Endothelial cell (in vitro differentiated cells): ENCODE measurements around the gene TMEM219. TPM values are rescaled to one million over a fixed set of nuclear protein-coding genes. Genes with fewer than 3 reads are reported as not detected.

ENCODE experiments used
- DNase-seq: peaks from one replicate; pipeline ENCODE4 v3.0.0; 2021; ENCODE audit warnings: low spot score
- H3K27ac Mint-ChIP-seq: one replicate; pipeline ENCODE4 v1.8.0; 2021; ENCODE audit warnings: mixed read lengths, inconsistent platforms; ENCODE audit not compliant: unreplicated experiment
- H3K27me3 Mint-ChIP-seq: one replicate; pipeline ENCODE4 v1.8.0; 2021; ENCODE audit warnings: mild to moderate bottlenecking, moderate library complexity, mixed read lengths, inconsistent platforms; ENCODE audit not compliant: unreplicated experiment
- H3K36me3 Mint-ChIP-seq: one replicate; pipeline ENCODE4 v1.8.0; 2021; ENCODE audit warnings: mild to moderate bottlenecking, low read depth, mixed read lengths, inconsistent platforms; ENCODE audit not compliant: unreplicated experiment
- H3K4me1 Mint-ChIP-seq: one replicate; pipeline ENCODE4 v1.8.0; 2021; ENCODE audit warnings: mild to moderate bottlenecking, mixed read lengths, inconsistent platforms; ENCODE audit not compliant: unreplicated experiment
- H3K4me3 Mint-ChIP-seq: one replicate; pipeline ENCODE4 v1.8.0; 2021; ENCODE audit warnings: mild to moderate bottlenecking, mixed read lengths, inconsistent platforms; ENCODE audit not compliant: unreplicated experiment
- H3K9me3 Mint-ChIP-seq: one replicate; pipeline ENCODE4 v1.8.0; 2021; ENCODE audit warnings: mixed read lengths, inconsistent platforms; ENCODE audit not compliant: unreplicated experiment
- total RNA-seq: library from RNA; stranded (reverse); fragmentation: NEBNext Ultra II Directional; extraction: Animal tissue kit (Norgen Biotek cat#: 25700); gene quantifications from one replicate; pipeline ENCODE4 v1.2.1, GENCODE V29; 2021; ENCODE audit not compliant: unreplicated experiment
- TF ChIP-seq, protein P1 (sequence below): fragments of 200-600 bp; sonication (generic); IDR thresholded peaks from one replicate; pipeline ENCODE4 v1.5.0; 2021; ENCODE audit warnings: antibody characterized with exemption; ENCODE audit not compliant: unreplicated experiment

The TMEM219 gene
- total RNA-seq, 1 donor from 2014 or later: 217 TPM

- peaks cover 59% of the 10 kb centered on the region for H3K36me3 Mint-ChIP-seq
- H3K4me3 Mint-ChIP-seq: peak overlapping the region; percentile 96
- peaks cover 27% of the 10 kb centered on the region for H3K27me3 Mint-ChIP-seq
- H3K9me3 Mint-ChIP-seq: no peaks in the 10 kb centered on the region
- DNase-seq: no peak
- peak overlapping the region; percentile 99 for H3K27ac Mint-ChIP-seq
- TF ChIP-seq, protein P1, sequence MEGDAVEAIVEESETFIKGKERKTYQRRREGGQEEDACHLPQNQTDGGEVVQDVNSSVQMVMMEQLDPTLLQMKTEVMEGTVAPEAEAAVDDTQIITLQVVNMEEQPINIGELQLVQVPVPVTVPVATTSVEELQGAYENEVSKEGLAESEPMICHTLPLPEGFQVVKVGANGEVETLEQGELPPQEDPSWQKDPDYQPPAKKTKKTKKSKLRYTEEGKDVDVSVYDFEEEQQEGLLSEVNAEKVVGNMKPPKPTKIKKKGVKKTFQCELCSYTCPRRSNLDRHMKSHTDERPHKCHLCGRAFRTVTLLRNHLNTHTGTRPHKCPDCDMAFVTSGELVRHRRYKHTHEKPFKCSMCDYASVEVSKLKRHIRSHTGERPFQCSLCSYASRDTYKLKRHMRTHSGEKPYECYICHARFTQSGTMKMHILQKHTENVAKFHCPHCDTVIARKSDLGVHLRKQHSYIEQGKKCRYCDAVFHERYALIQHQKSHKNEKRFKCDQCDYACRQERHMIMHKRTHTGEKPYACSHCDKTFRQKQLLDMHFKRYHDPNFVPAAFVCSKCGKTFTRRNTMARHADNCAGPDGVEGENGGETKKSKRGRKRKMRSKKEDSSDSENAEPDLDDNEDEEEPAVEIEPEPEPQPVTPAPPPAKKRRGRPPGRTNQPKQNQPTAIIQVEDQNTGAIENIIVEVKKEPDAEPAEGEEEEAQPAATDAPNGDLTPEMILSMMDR: no peak
- peaks cover 69% of the 10 kb centered on the region for H3K4me1 Mint-ChIP-seq
Observed at GRCh38 chr16:29975811-29976511, 14.1 kb downstream of the TMEM219 start.

GRCh38 chr16:29977063-29977825 lies 15.4 kb downstream of the TMEM219 start:
- peaks cover 55% of the 10 kb centered on the region for H3K36me3 Mint-ChIP-seq
- peaks cover 28% of the 10 kb centered on the region for H3K27me3 Mint-ChIP-seq
- DNase-seq: peak; percentile 68
- TF ChIP-seq, protein P1: no peak
- no peaks in the 10 kb centered on the region for H3K9me3 Mint-ChIP-seq
- H3K27ac Mint-ChIP-seq: peak overlapping the region; percentile 99
- peak overlapping the region; percentile 96 for H3K4me3 Mint-ChIP-seq
- peaks cover 72% of the 10 kb centered on the region for H3K4me1 Mint-ChIP-seq

DNA sequence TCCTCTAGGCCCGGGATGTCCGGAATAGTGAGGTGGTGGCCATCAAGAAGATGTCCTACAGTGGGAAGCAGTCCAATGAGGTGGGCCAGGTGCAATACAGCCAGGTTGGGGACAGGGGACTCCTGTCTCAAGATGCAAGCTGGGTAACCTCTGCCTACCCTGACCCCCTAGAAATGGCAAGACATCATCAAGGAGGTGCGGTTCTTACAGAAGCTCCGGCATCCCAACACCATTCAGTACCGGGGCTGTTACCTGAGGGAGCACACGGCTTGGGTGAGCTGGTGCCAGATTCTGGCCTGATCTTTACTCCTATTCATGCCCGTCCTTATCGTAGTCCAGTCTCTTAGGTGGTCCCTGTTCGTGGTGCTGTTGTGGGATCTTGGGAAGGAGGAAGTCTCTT lies 16.2 kb downstream of the TMEM219 start:
- TF ChIP-seq, protein P1: no peak
- H3K27ac Mint-ChIP-seq: peak overlapping the region; percentile 99
- DNase-seq: no peak
- peaks cover 26% of the 10 kb centered on the region for H3K27me3 Mint-ChIP-seq
- H3K36me3 Mint-ChIP-seq: peaks cover 56% of the 10 kb centered on the region
- H3K4me1 Mint-ChIP-seq: peaks cover 69% of the 10 kb centered on the region
- H3K9me3 Mint-ChIP-seq: no peaks in the 10 kb centered on the region
- peak overlapping the region; percentile 96 for H3K4me3 Mint-ChIP-seq

GRCh38 chr16:29978564-29979270 lies 16.8 kb downstream of the TMEM219 start:
- H3K4me1 Mint-ChIP-seq: peaks cover 72% of the 10 kb centered on the region
- TF ChIP-seq, protein P1: no peak
- peak overlapping the region; percentile 99 for H3K27ac Mint-ChIP-seq
- H3K9me3 Mint-ChIP-seq: no peaks in the 10 kb centered on the region
- peaks cover 26% of the 10 kb centered on the region for H3K27me3 Mint-ChIP-seq
- DNase-seq: no peak
- H3K4me3 Mint-ChIP-seq: peak overlapping the region; percentile 96
- H3K36me3 Mint-ChIP-seq: peaks cover 58% of the 10 kb centered on the region
